Activated effector memory CD4-positive, alpha-beta T cell treated with Interleukin-2 at 50 U/mL for 16 hours (primary cell): ENCODE results near the gene IBA57.

Experiments used
- DNase-seq: peaks from one replicate; pipeline ENCODE4 v3.0.0-alpha.2; 2020

Gene IBA57

GRCh38 chr1:228228601-228229074 is 63.0 kb downstream of the IBA57 start:
- DNase-seq: no peak

GRCh38 chr1:228231189-228231588 is 65.6 kb downstream of the IBA57 start:
- DNase-seq: no peak
